GM12801 (cell line): ENCODE measurements around the gene FILIP1L.

Experiments used
- CTCF ChIP-seq: IDR thresholded peaks from one replicate; pipeline ENCODE4 v1.5.1; 2011; ENCODE audit warnings: control low read depth; ENCODE audit not compliant: insufficient read length; ENCODE audit errors: extremely low read depth

FILIP1L gene

GRCh38 chr3:100105501-100105900 is 8.8 kb downstream of the FILIP1L start:
- no peak for TF ChIP-seq CTCF

GRCh38 chr3:100104817-100105413 is 9.4 kb downstream of the FILIP1L start:
- TF ChIP-seq CTCF = no peak

GRCh38 chr3:100104442-100104798 is 9.9 kb downstream of the FILIP1L start:
- no peak for TF ChIP-seq CTCF

- TF ChIP-seq CTCF = no peak
Observed at GRCh38 chr3:100103558-100104441, 10.5 kb downstream of the FILIP1L start.

- TF ChIP-seq CTCF = no peak
Observed at GRCh38 chr3:100102757-100103156, 11.5 kb downstream of the FILIP1L start.

GRCh38 chr3:100100425-100100824 is 13.9 kb downstream of the FILIP1L start:
- no peak for TF ChIP-seq CTCF

DNA sequence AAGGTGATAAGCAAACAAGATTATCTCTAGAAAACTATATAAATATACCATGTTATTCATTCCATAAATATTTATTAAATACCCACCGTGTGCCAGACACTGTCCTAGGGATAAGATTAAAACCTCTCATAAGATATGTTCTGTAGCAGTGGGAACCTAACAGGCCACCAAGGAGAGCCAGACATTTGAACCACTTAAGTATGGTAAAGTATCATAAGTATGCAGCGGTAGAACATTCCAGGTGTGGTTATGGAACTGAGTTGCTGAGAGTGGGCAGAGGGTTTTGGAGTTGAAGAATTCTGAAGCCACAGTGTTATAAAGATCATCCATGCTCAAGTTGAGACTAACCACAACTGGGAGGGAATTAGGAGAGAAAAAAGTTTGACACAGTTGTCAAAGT is 14.7 kb downstream of the FILIP1L start:
- no peak for TF ChIP-seq CTCF
